Smooth muscle cell (in vitro differentiated cells): ENCODE results near the gene SNORC. TPM values are rescaled to one million over a fixed set of nuclear protein-coding genes. Genes with fewer than 3 reads are reported as not detected.
"Not testable (repeated sequence)": the region's sequence is repeated elsewhere in the genome, so short reads cannot be mapped to it uniquely, and the experiment has no call there.

Experiments used
- DNase-seq: peaks from one replicate; lab custom pipeline; 2025; ENCODE audit not compliant: unreplicated experiment; lab: John Stamatoyannopoulos, UW
- H2AFZ ChIP-seq: fragments of 200-600 bp; sonication (generic); 2 replicates; pipeline ENCODE4 v1.6.0; 2016; ENCODE audit warnings: antibody characterized with exemption, low read depth, mild to moderate bottlenecking
- H3F3A ChIP-seq: fragments of 200-600 bp; sonication (generic); 2 replicates; pipeline ENCODE4 v1.6.0; 2017; ENCODE audit warnings: antibody characterized with exemption, low read depth
- H3K27ac ChIP-seq: fragments of 200-600 bp; sonication (generic); 2 replicates; pipeline ENCODE4 v1.5.1; 2016; ENCODE audit warnings: low read depth, mild to moderate bottlenecking
- H3K27me3 ChIP-seq: fragments of 200-600 bp; sonication (generic); 2 replicates; pipeline ENCODE4 v1.6.1; 2016; ENCODE audit warnings: low read depth, mild to moderate bottlenecking
- H3K36me3 ChIP-seq: fragments of 200-600 bp; sonication (generic); 2 replicates; pipeline ENCODE4 v1.5.1; 2016; ENCODE audit warnings: low read depth
- H3K4me1 ChIP-seq: fragments of 200-600 bp; sonication (generic); 2 replicates; pipeline ENCODE4 v1.5.1; 2016; ENCODE audit warnings: low read depth
- H3K4me2 ChIP-seq: fragments of 200-600 bp; sonication (generic); 2 replicates; pipeline ENCODE4 v1.6.0; 2016; ENCODE audit warnings: mild to moderate bottlenecking
- H3K4me3 ChIP-seq: fragments of 200-600 bp; sonication (generic); 2 replicates; pipeline ENCODE4 v1.5.1; 2016; ENCODE audit warnings: mild to moderate bottlenecking
- H3K79me2 ChIP-seq: fragments of 200-600 bp; sonication (generic); 2 replicates; pipeline ENCODE4 v1.6.0; 2016; ENCODE audit warnings: low read depth, mild to moderate bottlenecking
- H3K9ac ChIP-seq: fragments of 200-600 bp; sonication (generic); 2 replicates; pipeline ENCODE4 v1.6.0; 2016; ENCODE audit warnings: low read depth
- H3K9me3 ChIP-seq: fragments of 200-600 bp; sonication (generic); replicated peaks from 2 replicates; pipeline ENCODE4 v1.5.1; 2016; ENCODE audit warnings: low read depth
- H4K20me1 ChIP-seq: fragments of 200-600 bp; sonication (generic); 2 replicates; pipeline ENCODE4 v1.6.0; 2016; ENCODE audit warnings: low read depth
- WGBS: methylation state at CpG from one replicate; pipeline ENCODE4 v1.1.7; 2016; ENCODE audit warnings: low lambda C conversion rate; 5-methylcytosine and 5-hydroxymethylcytosine counted together
- polyA plus RNA-seq: library from polyadenylated mRNA; unstranded; fragments of >200 nt; fragmentation: Nextera tagmentation; extraction: Ambion mirVana; gene quantifications from 2 replicates; pipeline ENCODE4 v1.2.1, GENCODE V29; 2016
- total RNA-seq: library from RNA; depleted of rRNA; stranded (reverse); fragments of >200 nt; gene quantifications from 2 replicates; pipeline ENCODE4 v1.2.3, GENCODE V29; 2014
- TF ChIP-seq, protein P1 (sequence below): fragments of 200-600 bp; sonication (generic); IDR thresholded peaks from 2 replicates; pipeline ENCODE4 v1.5.1; 2017; ENCODE audit warnings: borderline replicate concordance, mild to moderate bottlenecking, antibody characterized with exemption; ENCODE audit not compliant: insufficient read depth, poor library complexity, severe bottlenecking

Gene SNORC
- total and polyA plus RNA-seq, 2 experiments from 2014 or later, result 0.18 to 0.78 TPM

- Histone ChIP-seq H3K79me2 (no peaks in the 10 kb centered on the region), H4K20me1 (no peaks in the 10 kb centered on the region), H3K27me3 (no peaks in the 10 kb centered on the region), H3K9me3 (no peaks in the 10 kb centered on the region), H3K4me2 (peak overlapping the region; percentile 30), H3F3A (no peaks in the 10 kb centered on the region), H3K36me3 (no peaks in the 10 kb centered on the region), H3K27ac (peak overlapping the region; percentile 67), H3K9ac (peak overlapping the region; percentile 18), H3K4me1 (peaks cover 10% of the 10 kb centered on the region), H2AFZ (no peak overlapping the region), H3K4me3 (no peak overlapping the region)
- no peak for DNase-seq
- TF ChIP-seq, protein P1, sequence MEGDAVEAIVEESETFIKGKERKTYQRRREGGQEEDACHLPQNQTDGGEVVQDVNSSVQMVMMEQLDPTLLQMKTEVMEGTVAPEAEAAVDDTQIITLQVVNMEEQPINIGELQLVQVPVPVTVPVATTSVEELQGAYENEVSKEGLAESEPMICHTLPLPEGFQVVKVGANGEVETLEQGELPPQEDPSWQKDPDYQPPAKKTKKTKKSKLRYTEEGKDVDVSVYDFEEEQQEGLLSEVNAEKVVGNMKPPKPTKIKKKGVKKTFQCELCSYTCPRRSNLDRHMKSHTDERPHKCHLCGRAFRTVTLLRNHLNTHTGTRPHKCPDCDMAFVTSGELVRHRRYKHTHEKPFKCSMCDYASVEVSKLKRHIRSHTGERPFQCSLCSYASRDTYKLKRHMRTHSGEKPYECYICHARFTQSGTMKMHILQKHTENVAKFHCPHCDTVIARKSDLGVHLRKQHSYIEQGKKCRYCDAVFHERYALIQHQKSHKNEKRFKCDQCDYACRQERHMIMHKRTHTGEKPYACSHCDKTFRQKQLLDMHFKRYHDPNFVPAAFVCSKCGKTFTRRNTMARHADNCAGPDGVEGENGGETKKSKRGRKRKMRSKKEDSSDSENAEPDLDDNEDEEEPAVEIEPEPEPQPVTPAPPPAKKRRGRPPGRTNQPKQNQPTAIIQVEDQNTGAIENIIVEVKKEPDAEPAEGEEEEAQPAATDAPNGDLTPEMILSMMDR, result no peak
- 67% methylated on average over 25 of the region's 28 CpGs for WGBS
These were observed 31.9 kb downstream of the SNORC start for GRCh38 chr2:232901736-232902578.

- H3F3A ChIP-seq, result no peaks in the 10 kb centered on the region
- H4K20me1 ChIP-seq, result no peaks in the 10 kb centered on the region
- H3K9ac ChIP-seq, result no peak overlapping the region
- 96% methylated on average over 9 of the region's 9 CpGs for WGBS
- no peak overlapping the region for H3K27ac ChIP-seq
- H3K27me3 ChIP-seq, result no peaks in the 10 kb centered on the region
- no peaks in the 10 kb centered on the region for H3K36me3 ChIP-seq
- H3K4me2 ChIP-seq, result no peak overlapping the region
- H2AFZ ChIP-seq, result no peak overlapping the region
- peaks cover 15% of the 10 kb centered on the region for H3K4me1 ChIP-seq
- no peaks in the 10 kb centered on the region for H3K79me2 ChIP-seq
- H3K4me3 ChIP-seq, result no peak overlapping the region
- TF ChIP-seq, protein P1, result no peak
- no peaks in the 10 kb centered on the region for H3K9me3 ChIP-seq
- no peak for DNase-seq
These were observed 33.9 kb downstream of the SNORC start for GRCh38 chr2:232903989-232904388.

DNA sequence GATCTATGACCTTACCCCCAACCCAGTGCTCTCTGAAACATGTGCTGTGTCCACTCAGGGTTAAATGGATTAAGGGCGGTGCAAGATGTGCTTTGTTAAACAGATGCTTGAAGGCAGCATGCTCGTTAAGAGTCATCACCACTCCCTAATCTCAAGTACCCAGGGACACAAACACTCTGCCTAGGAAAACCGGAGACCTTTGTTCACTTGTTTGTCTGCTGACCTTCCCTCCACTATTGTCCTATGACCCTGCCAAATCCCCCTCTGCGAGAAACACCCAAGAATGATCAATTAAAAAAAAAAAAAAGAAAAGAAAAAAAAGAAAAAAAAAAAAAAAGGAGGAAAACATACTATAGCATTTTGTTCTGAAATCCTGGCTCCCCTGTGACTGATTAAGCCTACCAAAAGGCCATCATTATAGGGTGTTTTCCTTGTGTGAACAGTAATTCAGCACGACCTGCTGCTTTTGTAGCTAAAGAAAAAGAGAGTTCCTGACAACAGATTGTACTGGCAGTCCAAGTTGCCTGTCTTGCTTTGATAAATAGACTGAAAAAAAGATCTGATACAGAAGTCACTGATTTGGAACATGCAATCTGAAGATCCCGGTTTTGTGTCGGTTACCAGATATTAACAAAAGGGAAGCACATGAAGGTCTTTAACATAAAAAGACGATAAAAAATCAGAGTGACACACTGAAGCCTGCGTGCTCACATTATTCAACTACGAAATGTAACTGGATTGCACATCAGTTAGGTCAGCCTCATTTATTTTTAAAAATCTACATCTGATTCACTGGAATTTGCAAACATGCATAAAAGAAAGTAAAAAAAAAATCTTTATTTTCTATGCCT is 37.0 kb downstream of the SNORC start:
- H3K4me3 ChIP-seq, H3K36me3 ChIP-seq, H3F3A ChIP-seq, H2AFZ ChIP-seq, H3K4me2 ChIP-seq, H3K4me1 ChIP-seq, H3K79me2 ChIP-seq, H3K9ac ChIP-seq, H3K27ac ChIP-seq, H3K9me3 ChIP-seq, H4K20me1 ChIP-seq, DNase-seq, H3K27me3 ChIP-seq: not testable (repeated sequence)
- 74% methylated on average over 9 of the region's 10 CpGs for whole genome bisulfite sequencing

GRCh38 chr2:232907718-232908085 is 37.6 kb downstream of the SNORC start:
- H3K4me1 ChIP-seq, H3K4me2 ChIP-seq, H3F3A ChIP-seq, DNase-seq, H3K79me2 ChIP-seq, H3K27ac ChIP-seq, H2AFZ ChIP-seq, H3K9ac ChIP-seq, H3K36me3 ChIP-seq, H3K27me3 ChIP-seq, H3K4me3 ChIP-seq, H3K9me3 ChIP-seq, H4K20me1 ChIP-seq: not testable (repeated sequence)
- WGBS, result 95% methylated on average over 9 of the region's 9 CpGs
